GM23338 (cell line): ENCODE data around the gene ICAM2. TPM values are rescaled to one million over a fixed set of nuclear protein-coding genes. Genes with fewer than 3 reads are reported as not detected.

Experiments
- polyA plus RNA-seq: library from polyadenylated mRNA; unstranded; fragments of >200 nt; fragmentation: Nextera tagmentation; extraction: Ambion mirVana; gene quantifications from 2 replicates; pipeline ENCODE4 v1.2.1, GENCODE V29; 2016
- total RNA-seq: library from RNA; depleted of rRNA; stranded (reverse); fragments of >200 nt; shearing (Covaris generic); gene quantifications from 2 replicates; pipeline ENCODE4 v1.2.3, GENCODE V29; 2014; rRNA removed

Gene ICAM2
- total and polyA plus RNA-seq, 2 experiments from 2014 or later = 0.31 to 0.86 TPM

Other genes with a start within 250 kb of the ICAM2 start
- gene CCDC47, start 247.0 kb downstream of the ICAM2 start, total RNA-seq = 56.4 and 61.9 TPM in 2 replicates
- 31.5 and 38.5 TPM in 2 replicates for gene CCDC47, start 247.0 kb downstream of the ICAM2 start, polyA plus RNA-seq
- 101 TPM in 2 replicates for gene DDX42, start 246.5 kb downstream of the ICAM2 start, total RNA-seq
- gene DDX42, start 246.5 kb downstream of the ICAM2 start, polyA plus RNA-seq = 50.9 and 57.8 TPM in 2 replicates
- gene PSMC5, start 193.2 kb downstream of the ICAM2 start, total RNA-seq = 93.1 and 105 TPM in 2 replicates
- 186 and 199 TPM in 2 replicates for gene PSMC5, start 193.2 kb downstream of the ICAM2 start, polyA plus RNA-seq
- gene FTSJ3, start 193.0 kb downstream of the ICAM2 start, total RNA-seq = 48.4 and 61.5 TPM in 2 replicates
- gene FTSJ3, start 193.0 kb downstream of the ICAM2 start, polyA plus RNA-seq = 28.1 and 29.2 TPM in 2 replicates
- gene SMARCD2, start 177.9 kb downstream of the ICAM2 start, total RNA-seq = 121 and 133 TPM in 2 replicates
- 34.9 and 36.4 TPM in 2 replicates for gene SMARCD2, start 177.9 kb downstream of the ICAM2 start, polyA plus RNA-seq
- not detected in 2 replicates for gene CSH2, start 147.0 kb downstream of the ICAM2 start, total RNA-seq
- 0.37 and 0.43 TPM in 2 replicates for gene CSH2, start 147.0 kb downstream of the ICAM2 start, polyA plus RNA-seq
- 0.27 and 0.59 TPM in 2 replicates for gene GH2, start 138.7 kb downstream of the ICAM2 start, total RNA-seq
- gene GH2, start 138.7 kb downstream of the ICAM2 start, polyA plus RNA-seq = 2.3 TPM in 2 replicates
- not detected in 2 replicates for gene CSH1, start 124.1 kb downstream of the ICAM2 start, total RNA-seq
- gene CSH1, start 124.1 kb downstream of the ICAM2 start, polyA plus RNA-seq = 0.68 TPM in 1 of 2 replicates, not detected in the other
- gene CSHL1, start 109.4 kb downstream of the ICAM2 start, total RNA-seq = not detected in 2 replicates
- 0.44 TPM in 1 of 2 replicates, not detected in the other for gene CSHL1, start 109.4 kb downstream of the ICAM2 start, polyA plus RNA-seq
- gene GH1, start 101.8 kb downstream of the ICAM2 start, total RNA-seq = not detected in 2 replicates
- gene GH1, start 101.8 kb downstream of the ICAM2 start, polyA plus RNA-seq = 0.57 TPM in 1 of 2 replicates, not detected in the other
- gene CD79B, start 88.3 kb downstream of the ICAM2 start, total RNA-seq = 1.3 and 3.0 TPM in 2 replicates
- gene CD79B, start 88.3 kb downstream of the ICAM2 start, polyA plus RNA-seq = 1.5 and 2.5 TPM in 2 replicates
- 7.9 and 8.5 TPM in 2 replicates for gene SCN4A, start 47.7 kb downstream of the ICAM2 start, total RNA-seq
- 2.3 and 2.5 TPM in 2 replicates for gene SCN4A, start 47.7 kb downstream of the ICAM2 start, polyA plus RNA-seq
- 0.74 and 1.3 TPM in 2 replicates for gene PRR29, start 22.3 kb downstream of the ICAM2 start, total RNA-seq
- gene PRR29, start 22.3 kb downstream of the ICAM2 start, polyA plus RNA-seq = 0.24 and 0.66 TPM in 2 replicates
- gene ERN1, start 109.5 kb upstream of the ICAM2 start, total RNA-seq = 4.1 and 5.9 TPM in 2 replicates
- 4.2 and 7.5 TPM in 2 replicates for gene ERN1, start 109.5 kb upstream of the ICAM2 start, polyA plus RNA-seq
- 13.4 and 17.7 TPM in 2 replicates for gene TEX2, start 242.6 kb upstream of the ICAM2 start, total RNA-seq
- 5.6 and 7.5 TPM in 2 replicates for gene TEX2, start 242.6 kb upstream of the ICAM2 start, polyA plus RNA-seq